ENCODE measurements around the gene BUB1B. TPM values are rescaled to one million over a fixed set of nuclear protein-coding genes. Genes with fewer than 3 reads are reported as not detected.
"Not testable (repeated sequence)": the region's sequence is repeated elsewhere in the genome, so short reads cannot be mapped to it uniquely, and the experiment has no call there.

The BUB1B gene
- 10 to 100 TPM; 23.1 to 35.9 (median 31.7) TPM for polyA plus RNA-seq (ENCODE audit: insufficient read length in 4 of 4)

- DNase-seq (ENCODE audit: low read depth in 4 of 4, low spot score in 2 of 4) = peak; percentile 85 to 93 (median 88)
Observed at GRCh38 chr15:40160689-40161688, at the start of gene BUB1B. Gene BUB1B (plus strand): TSS chr15:40161069. CDS start chr15:40161221, 152 bp downstream.

- no peak for DNase-seq (ENCODE audit: low read depth in 4 of 4, low spot score in 2 of 4)
Observed at GRCh38 chr15:40111888-40112287, 49.0 kb upstream of the BUB1B start.

- DNase-seq (ENCODE audit: low read depth in 4 of 4, low spot score in 2 of 4) = no peak
Observed at GRCh38 chr15:40112789-40113188, 48.1 kb upstream of the BUB1B start.

DNA sequence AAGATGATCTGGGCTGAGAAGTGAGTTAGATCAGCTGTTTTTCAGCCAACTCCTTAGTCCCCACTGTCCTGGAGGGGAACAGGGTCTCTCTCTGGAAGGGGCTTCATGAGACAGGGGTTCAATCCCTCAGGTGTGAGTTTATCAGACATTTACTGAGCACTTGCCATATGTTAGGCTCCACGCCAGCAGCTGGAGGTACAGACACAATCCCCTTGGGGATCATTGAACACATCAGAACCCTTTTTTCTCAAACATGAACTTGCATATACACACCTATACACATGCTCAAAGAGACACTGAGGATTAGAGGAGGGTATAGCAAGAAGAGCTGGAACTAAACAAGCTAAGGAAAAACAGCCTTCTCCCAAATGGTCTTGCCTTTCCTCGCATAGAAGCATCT, 46.7 kb upstream of the BUB1B start:
- no peak for DNase-seq (ENCODE audit: low read depth in 4 of 4, low spot score in 2 of 4)

DNA sequence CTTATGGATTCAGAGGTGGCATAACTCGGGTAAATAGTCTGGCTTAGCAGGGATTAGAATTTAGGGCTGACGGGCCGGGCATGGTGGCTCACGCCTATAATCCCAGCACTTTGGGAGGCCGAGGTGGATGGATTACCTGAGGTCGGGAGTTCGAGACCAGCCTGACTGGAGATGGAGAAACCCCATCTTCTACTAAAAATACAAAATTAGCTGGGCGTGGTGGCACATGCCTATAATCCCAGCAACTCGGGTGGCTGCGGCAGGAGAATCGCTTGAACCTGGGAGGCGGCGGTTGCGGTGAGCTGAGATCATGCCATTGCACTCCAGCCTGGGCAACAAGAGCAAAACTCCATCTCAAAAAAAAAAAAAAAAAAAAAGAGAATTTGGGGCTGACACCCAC, 45.8 kb upstream of the BUB1B start:
- not testable (repeated sequence) for DNase-seq (ENCODE audit: low read depth in 4 of 4, low spot score in 2 of 4)

- DNase-seq (ENCODE audit: low read depth in 4 of 4, low spot score in 2 of 4) = no peak
Observed at GRCh38 chr15:40115670-40116093, 45.2 kb upstream of the BUB1B start.

- no peak for DNase-seq (ENCODE audit: low read depth in 4 of 4, low spot score in 2 of 4)
Observed at GRCh38 chr15:40118473-40118872, 42.4 kb upstream of the BUB1B start.

GRCh38 chr15:40121911-40122638, 38.8 kb upstream of the BUB1B start:
- no peak for DNase-seq (ENCODE audit: low read depth in 4 of 4, low spot score in 2 of 4)

DNA sequence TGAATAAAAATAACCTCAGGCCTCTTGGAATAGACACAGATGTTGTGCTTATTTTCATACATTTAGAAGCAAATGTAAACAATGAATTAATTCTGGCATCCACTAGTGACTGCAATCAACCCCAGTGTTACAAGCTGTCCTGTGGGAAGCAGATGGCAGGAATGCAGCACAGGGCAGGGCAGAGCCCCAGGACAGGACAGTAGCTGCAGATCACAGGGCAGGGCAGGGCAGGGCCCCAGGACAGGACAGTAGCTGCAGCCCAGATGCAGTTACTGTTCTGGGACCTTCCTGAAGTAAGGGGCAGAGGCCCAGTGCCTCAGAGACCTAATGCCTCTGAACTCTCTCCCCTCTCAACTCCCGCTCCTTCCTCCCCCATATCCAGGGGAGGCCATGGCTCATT, 37.9 kb upstream of the BUB1B start:
- not testable (repeated sequence) for DNase-seq (ENCODE audit: low read depth in 4 of 4, low spot score in 2 of 4)

GRCh38 chr15:40123863-40124262, 37.0 kb upstream of the BUB1B start:
- DNase-seq (ENCODE audit: low read depth in 4 of 4, low spot score in 2 of 4) = not testable (repeated sequence)

- DNase-seq (ENCODE audit: low read depth in 4 of 4, low spot score in 2 of 4) = not testable (repeated sequence)
Observed at GRCh38 chr15:40124333-40124732, 36.5 kb upstream of the BUB1B start.

- not testable (repeated sequence) for DNase-seq (ENCODE audit: low read depth in 4 of 4, low spot score in 2 of 4)
Observed at GRCh38 chr15:40124807-40125285, 36.0 kb upstream of the BUB1B start.

GRCh38 chr15:40125950-40126349, 34.9 kb upstream of the BUB1B start:
- DNase-seq (ENCODE audit: low read depth in 4 of 4, low spot score in 2 of 4) = no peak

GRCh38 chr15:40128766-40129660, 31.9 kb upstream of the BUB1B start:
- no peak for DNase-seq (ENCODE audit: low read depth in 4 of 4, low spot score in 2 of 4)

DNA sequence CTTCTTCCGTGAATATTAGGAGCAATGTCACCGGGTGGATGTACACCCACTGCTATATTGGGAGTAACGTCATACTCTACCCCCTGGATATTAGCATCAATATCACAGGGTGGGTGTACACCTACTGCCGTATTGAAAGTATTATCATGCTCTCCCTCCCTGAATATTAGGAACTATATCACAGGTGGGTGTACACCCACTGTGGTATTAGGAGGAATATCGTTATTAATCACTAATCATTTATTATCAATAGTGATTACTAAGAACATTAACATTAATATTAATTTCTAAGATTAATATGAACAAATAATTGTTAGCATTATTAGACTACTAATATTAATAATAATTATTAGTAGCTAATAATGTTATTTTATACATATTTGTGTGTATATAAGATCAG, 30.8 kb upstream of the BUB1B start:
- DNase-seq (ENCODE audit: low read depth in 4 of 4, low spot score in 2 of 4) = no peak

- DNase-seq (ENCODE audit: low read depth in 4 of 4, low spot score in 2 of 4) = no peak
Observed at GRCh38 chr15:40130799-40131502, 29.9 kb upstream of the BUB1B start.

DNA sequence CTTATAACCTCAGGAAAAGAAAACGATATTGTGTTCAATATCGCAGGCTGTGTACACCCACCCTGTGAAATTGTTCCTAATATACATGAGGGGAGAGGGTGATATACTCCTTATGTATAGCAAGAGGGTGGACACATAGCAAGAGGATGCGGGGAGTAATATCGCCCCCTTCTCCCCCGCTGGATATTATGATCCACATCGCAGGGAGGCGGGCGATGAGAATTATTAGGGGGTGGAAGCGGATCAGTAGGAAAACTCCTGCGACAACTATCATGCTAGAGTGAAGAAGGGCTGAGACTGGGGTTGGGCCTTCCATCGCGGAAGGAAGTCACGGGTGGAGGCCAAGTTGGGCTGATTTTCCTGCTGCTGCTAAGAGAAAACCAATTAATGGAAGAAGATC, 27.3 kb upstream of the BUB1B start:
- DNase-seq (ENCODE audit: low read depth in 4 of 4, low spot score in 2 of 4) = no peak

GRCh38 chr15:40134885-40135284, 26.0 kb upstream of the BUB1B start:
- DNase-seq (ENCODE audit: low read depth in 4 of 4, low spot score in 2 of 4) = no peak

DNA sequence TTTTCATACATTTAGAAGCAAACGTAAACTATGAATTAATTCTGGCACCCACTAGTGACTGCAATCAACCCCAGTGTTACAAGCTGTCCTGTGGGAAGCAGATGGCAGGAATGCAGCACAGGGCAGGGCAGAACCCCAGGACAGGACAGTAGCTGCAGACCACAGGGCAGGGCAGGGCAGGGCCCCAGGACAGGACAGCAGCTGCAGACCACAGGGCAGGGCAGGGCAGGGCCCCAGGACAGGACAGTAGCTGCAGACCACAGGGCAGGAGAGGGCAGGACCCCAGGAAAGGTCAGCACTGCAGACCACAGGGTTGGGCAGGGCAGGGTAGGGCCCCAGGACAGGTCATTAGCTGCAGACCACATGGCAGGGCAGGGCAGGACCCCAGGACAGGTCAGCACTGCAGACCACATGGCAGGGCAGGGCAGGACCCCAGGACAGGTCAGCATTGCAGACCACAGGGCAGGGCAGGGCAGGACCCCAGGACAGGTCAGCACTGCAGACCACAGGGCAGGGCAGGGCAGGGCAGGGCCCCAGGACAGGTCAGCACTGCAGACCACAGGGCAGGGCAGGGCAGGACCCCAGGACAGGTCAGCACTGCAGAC, 24.9 kb upstream of the BUB1B start:
- not testable (repeated sequence) for DNase-seq (ENCODE audit: low read depth in 4 of 4, low spot score in 2 of 4)
